ENCODE data around the gene KCNK7. TPM values are rescaled to one million over a fixed set of nuclear protein-coding genes. Genes with fewer than 3 reads are reported as not detected.
"Not testable (repeated sequence)": the region's sequence is repeated elsewhere in the genome, so short reads cannot be mapped to it uniquely, and the experiment has no call there.

KCNK7 gene
- total RNA-seq, 2 donors from 2014 or later: 2.3 to 2.8 TPM

- peaks cover 54% of the 10 kb centered on the region in 2 donors for H3K4me1 Mint-ChIP-seq (ENCODE audit: low read depth in 2 of 2)
- no peaks in the 10 kb centered on the region for H3K27me3 Mint-ChIP-seq
- DNase-seq (ENCODE audit: low spot score): no peak
- H3K9me3 Mint-ChIP-seq: no peaks in the 10 kb centered on the region
- ATAC-seq: no peak
- no peaks in the 10 kb centered on the region for H3K36me3 Mint-ChIP-seq
- peak overlapping the region; percentile 87 to 93 for H3K27ac Mint-ChIP-seq
- peak overlapping the region; percentile 88 for H3K4me3 Mint-ChIP-seq
Observed at GRCh38 chr11:65574811-65575567, 20.6 kb downstream of the KCNK7 start.

- peak; percentile 99 for DNase-seq (ENCODE audit: low spot score)
- ATAC-seq: peak; percentile 63 to 75
- no peaks in the 10 kb centered on the region for H3K27me3 Mint-ChIP-seq
- H3K4me3 Mint-ChIP-seq: peak overlapping the region; percentile 88
- peak overlapping the region; percentile 87 to 93 for H3K27ac Mint-ChIP-seq
- H3K4me1 Mint-ChIP-seq (ENCODE audit: low read depth in 2 of 2): peaks cover 53 to 61% of the 10 kb centered on the region in 2 donors
- no peaks in the 10 kb centered on the region for H3K9me3 Mint-ChIP-seq
- no peaks in the 10 kb centered on the region for H3K36me3 Mint-ChIP-seq
Observed at GRCh38 chr11:65574109-65574810, 21.3 kb downstream of the KCNK7 start.

GRCh38 chr11:65573391-65574079 lies 22.1 kb downstream of the KCNK7 start:
- Mint-ChIP-seq H3K27ac (peak overlapping the region; percentile 87 to 93), H3K27me3 (no peaks in the 10 kb centered on the region), H3K9me3 (no peaks in the 10 kb centered on the region), H3K4me3 (peak overlapping the region; percentile 88), H3K4me1 (ENCODE audit: low read depth in 2 of 2) (peaks cover 53 to 65% of the 10 kb centered on the region in 2 donors), H3K36me3 (no peaks in the 10 kb centered on the region)
- ATAC-seq: no peak
- DNase-seq (ENCODE audit: low spot score): peak; percentile 59

- DNase-seq (ENCODE audit: low spot score): peak; percentile 90
- ATAC-seq: peak; percentile 7 to 22
- no peaks in the 10 kb centered on the region for H3K27me3 Mint-ChIP-seq
- peak within 1 kb of the TSS; percentile 89 for H3K4me3 Mint-ChIP-seq
- H3K36me3 Mint-ChIP-seq: no peaks in the 10 kb centered on the region
- H3K9me3 Mint-ChIP-seq: no peaks in the 10 kb centered on the region
- H3K4me1 Mint-ChIP-seq (ENCODE audit: low read depth in 2 of 2): peaks cover 49 to 63% of the 10 kb centered on the region in 2 donors
- H3K27ac Mint-ChIP-seq: peak within 1 kb of the TSS; percentile 87 to 99
Observed at GRCh38 chr11:65572356-65573051, 23.1 kb downstream of the KCNK7 start, which contains the start of gene FAM89B. FAM89B (plus strand) TSS chr11:65572538; CDS start chr11:65572670, 132 bp downstream.

- Mint-ChIP-seq H3K4me1 (ENCODE audit: low read depth in 2 of 2) (peaks cover 49 to 63% of the 10 kb centered on the region in 2 donors), H3K4me3 (peak overlapping the region; percentile 89), H3K36me3 (no peaks in the 10 kb centered on the region), H3K27ac (peak overlapping the region; percentile 87 to 99), H3K9me3 (no peaks in the 10 kb centered on the region), H3K27me3 (no peaks in the 10 kb centered on the region)
- ATAC-seq (no peak), DNase-seq (ENCODE audit: low spot score) (no peak)
Observed at GRCh38 chr11:65571940-65572339, 23.7 kb downstream of the KCNK7 start.

GRCh38 chr11:65571420-65571819 lies 24.2 kb downstream of the KCNK7 start:
- Mint-ChIP-seq H3K4me1 (ENCODE audit: low read depth in 2 of 2) (peaks cover 55 to 69% of the 10 kb centered on the region in 2 donors), H3K9me3 (no peaks in the 10 kb centered on the region), H3K27ac (peak overlapping the region; percentile 87 to 99), H3K27me3 (no peaks in the 10 kb centered on the region), H3K36me3 (no peaks in the 10 kb centered on the region), H3K4me3 (peak overlapping the region; percentile 89)
- DNase-seq (ENCODE audit: low spot score) (no peak), ATAC-seq (no peak)

GRCh38 chr11:65569973-65570918 lies 25.4 kb downstream of the KCNK7 start, which contains the start of gene ZNRD2:
ZNRD2 (plus strand) TSS chr11:65570477; CDS start chr11:65570492, 15 bp downstream.
- no peaks in the 10 kb centered on the region for H3K36me3 Mint-ChIP-seq
- ATAC-seq (peak; percentile 86 to 89), DNase-seq (ENCODE audit: low spot score) (peak; percentile 100)
- peak within 1 kb of the TSS; percentile 89 for H3K4me3 Mint-ChIP-seq
- H3K27ac Mint-ChIP-seq: peak within 1 kb of the TSS; percentile 87 to 99
- H3K4me1 Mint-ChIP-seq (ENCODE audit: low read depth in 2 of 2): peaks cover 63 to 76% of the 10 kb centered on the region in 2 donors
- H3K9me3 Mint-ChIP-seq: no peaks in the 10 kb centered on the region
- no peaks in the 10 kb centered on the region for H3K27me3 Mint-ChIP-seq

- Mint-ChIP-seq H3K4me1 (ENCODE audit: low read depth in 2 of 2) (peaks cover 62 to 76% of the 10 kb centered on the region in 2 donors), H3K9me3 (no peaks in the 10 kb centered on the region), H3K27me3 (no peaks in the 10 kb centered on the region), H3K27ac (peak overlapping the region; percentile 87 to 99), H3K4me3 (peak overlapping the region; percentile 89), H3K36me3 (no peaks in the 10 kb centered on the region)
- ATAC-seq (peak; percentile 11 to 18), DNase-seq (ENCODE audit: low spot score) (no peak)
Observed at GRCh38 chr11:65569164-65569972, 26.2 kb downstream of the KCNK7 start.

- ATAC-seq (peak in 1 of 2 donors; percentile 1), DNase-seq (ENCODE audit: low spot score) (peak; percentile 58)
- H3K27me3 Mint-ChIP-seq: no peaks in the 10 kb centered on the region
- H3K4me3 Mint-ChIP-seq: peak overlapping the region; percentile 82
- no peaks in the 10 kb centered on the region for H3K9me3 Mint-ChIP-seq
- peaks cover 49 to 58% of the 10 kb centered on the region in 2 donors for H3K4me1 Mint-ChIP-seq (ENCODE audit: low read depth in 2 of 2)
- no peaks in the 10 kb centered on the region for H3K36me3 Mint-ChIP-seq
- H3K27ac Mint-ChIP-seq: peak overlapping the region; percentile 95 to 98
Observed at GRCh38 chr11:65565624-65566453, 29.8 kb downstream of the KCNK7 start.

GRCh38 chr11:65564879-65565559 lies 30.6 kb downstream of the KCNK7 start:
- ATAC-seq, H3K27me3 Mint-ChIP-seq, H3K36me3 Mint-ChIP-seq, H3K9me3 Mint-ChIP-seq: not testable (repeated sequence)
- Mint-ChIP-seq H3K4me3 (peak overlapping the region; percentile 82), H3K4me1 (ENCODE audit: low read depth in 2 of 2) (peaks cover 51 to 58% of the 10 kb centered on the region in 2 donors), H3K27ac (peak overlapping the region; percentile 95 to 98)
- peak; percentile 58 for DNase-seq (ENCODE audit: low spot score)

GRCh38 chr11:65563601-65564000 lies 32.0 kb downstream of the KCNK7 start:
- DNase-seq (ENCODE audit: low spot score) (no peak), ATAC-seq (no peak)
- H3K9me3 Mint-ChIP-seq: no peaks in the 10 kb centered on the region
- H3K36me3 Mint-ChIP-seq: no peaks in the 10 kb centered on the region
- H3K4me3 Mint-ChIP-seq: no peak overlapping the region
- H3K27me3 Mint-ChIP-seq: no peaks in the 10 kb centered on the region
- peak overlapping the region; percentile 84 to 95 for H3K27ac Mint-ChIP-seq
- H3K4me1 Mint-ChIP-seq (ENCODE audit: low read depth in 2 of 2): peaks cover 47 to 48% of the 10 kb centered on the region in 2 donors
